ENCODE measurements around the gene IFNA5.

GRCh38 chr9:21255538-21256212 lies 49.4 kb downstream of the IFNA5 start:
- TF ChIP-seq CTCF (IDR thresholded peaks at IDR 0.05) (no peak), POLR2A (IDR thresholded peaks at IDR 0.05; ENCODE audit: low read depth) (no peak)
